Ureter (tissue), 1 donor: ENCODE measurements around the gene AUH. TPM values are rescaled to one million over a fixed set of nuclear protein-coding genes. Genes with fewer than 3 reads are reported as not detected.
A peak's percentile ranks its signal among the peaks of the same experiment; 100 is the strongest.
"Not testable (repeated sequence)": the region's sequence is repeated elsewhere in the genome, so short reads cannot be mapped to it uniquely, and the experiment has no call there.

Source experiments
- DNase-seq: peaks from one replicate; pipeline ENCODE4 v3.0.0-alpha.2; 2020; ENCODE audit warnings: low spot score
- total RNA-seq: library from RNA; stranded (reverse); gene quantifications from one replicate; pipeline ENCODE4 v1.2.4, GENCODE V29; 2023
- donor health status: DM: yes; HTN: yes; CAD: no.

Gene AUH
- total RNA-seq, 1 donor from 2014 or later = 24.6 TPM

- DNase-seq = no peak
These were observed 152.9 kb downstream of the AUH start for GRCh38 chr9:91208837-91209236.

DNA sequence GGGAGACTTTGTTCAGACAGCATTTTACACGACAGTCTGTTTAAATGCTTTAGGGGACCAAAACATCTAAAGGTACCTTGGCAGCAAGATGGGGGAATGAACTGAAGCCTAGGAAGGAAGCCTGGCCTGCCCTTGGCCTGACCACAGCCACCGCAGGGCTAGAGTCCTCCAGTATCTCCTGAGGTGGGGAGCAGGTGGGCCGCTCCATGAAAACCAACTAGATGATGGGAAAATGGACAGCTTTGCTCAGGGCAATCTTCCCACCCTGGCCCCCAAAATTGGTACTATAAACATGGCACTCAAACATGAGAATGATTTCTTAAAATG lies 153.3 kb downstream of the AUH start:
- no peak for DNase-seq

DNA sequence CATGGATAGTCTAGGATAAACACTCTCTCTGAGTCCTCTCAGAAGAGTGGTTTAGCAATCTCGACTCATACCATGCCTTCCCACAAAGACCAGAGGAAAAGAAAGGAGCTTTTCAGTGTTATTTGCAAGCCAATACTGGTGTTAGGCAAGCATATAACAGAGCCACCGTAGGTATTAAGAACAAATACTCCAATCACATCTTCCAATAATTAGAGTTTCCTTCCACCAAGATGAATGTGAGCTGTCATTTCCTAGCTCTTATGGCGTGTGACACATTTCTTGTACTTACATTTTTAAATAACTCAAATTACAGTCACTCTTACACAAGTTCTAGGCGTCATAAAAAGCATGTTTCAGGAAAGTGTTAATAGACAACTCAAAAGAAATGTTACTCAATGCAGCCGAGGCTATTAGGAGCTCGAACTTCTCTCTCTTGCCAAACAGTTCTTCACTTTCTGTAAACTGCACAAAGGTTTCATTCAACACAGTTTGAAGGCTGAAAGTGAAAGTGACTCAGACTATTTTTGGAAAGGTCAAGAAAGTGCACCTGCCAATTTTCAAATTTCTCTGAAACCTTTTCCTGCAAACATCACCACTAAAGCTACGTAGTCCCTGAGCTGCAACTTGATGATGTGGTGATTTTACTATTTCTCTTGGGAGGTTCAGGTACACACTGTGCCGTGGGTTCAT lies 153.8 kb downstream of the AUH start:
- DNase-seq = no peak

DNA sequence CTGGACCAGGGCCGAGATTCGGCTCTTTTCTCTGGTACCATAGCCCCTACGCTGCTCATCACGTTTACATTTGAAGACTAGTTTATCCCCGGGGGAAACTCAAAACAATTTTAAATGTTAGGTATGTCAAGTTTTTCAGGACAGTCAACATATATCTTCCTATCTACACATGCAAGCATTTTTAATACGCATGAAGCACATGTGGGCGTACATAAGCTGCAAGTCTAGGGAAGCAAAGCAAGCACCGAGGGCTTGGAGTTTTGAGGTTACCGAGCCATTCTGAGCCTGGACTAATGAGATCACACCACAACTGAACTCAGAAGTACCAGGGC lies 154.4 kb downstream of the AUH start:
- DNase-seq = no peak

DNA sequence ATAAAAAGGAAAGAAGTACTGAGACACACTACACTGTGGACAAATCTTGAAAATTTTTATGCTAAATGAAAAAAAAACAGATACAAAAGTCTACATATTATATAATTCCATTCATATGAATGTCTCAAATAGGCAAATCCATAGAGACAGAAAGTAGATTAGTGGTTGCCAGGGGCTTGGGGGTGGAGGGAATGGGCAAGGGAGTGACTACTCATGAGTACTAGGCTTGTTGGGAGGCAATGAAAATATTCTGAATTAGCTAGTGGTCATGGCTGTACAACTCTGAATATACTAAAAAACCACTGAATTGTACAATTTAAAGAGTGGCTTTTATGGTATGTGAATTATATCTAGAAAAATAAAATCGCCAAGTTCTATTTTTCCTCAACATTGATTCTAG lies 154.9 kb downstream of the AUH start:
- DNase-seq = no peak

GRCh38 chr9:91202736-91203283 lies 158.9 kb downstream of the AUH start:
- no peak for DNase-seq

DNA sequence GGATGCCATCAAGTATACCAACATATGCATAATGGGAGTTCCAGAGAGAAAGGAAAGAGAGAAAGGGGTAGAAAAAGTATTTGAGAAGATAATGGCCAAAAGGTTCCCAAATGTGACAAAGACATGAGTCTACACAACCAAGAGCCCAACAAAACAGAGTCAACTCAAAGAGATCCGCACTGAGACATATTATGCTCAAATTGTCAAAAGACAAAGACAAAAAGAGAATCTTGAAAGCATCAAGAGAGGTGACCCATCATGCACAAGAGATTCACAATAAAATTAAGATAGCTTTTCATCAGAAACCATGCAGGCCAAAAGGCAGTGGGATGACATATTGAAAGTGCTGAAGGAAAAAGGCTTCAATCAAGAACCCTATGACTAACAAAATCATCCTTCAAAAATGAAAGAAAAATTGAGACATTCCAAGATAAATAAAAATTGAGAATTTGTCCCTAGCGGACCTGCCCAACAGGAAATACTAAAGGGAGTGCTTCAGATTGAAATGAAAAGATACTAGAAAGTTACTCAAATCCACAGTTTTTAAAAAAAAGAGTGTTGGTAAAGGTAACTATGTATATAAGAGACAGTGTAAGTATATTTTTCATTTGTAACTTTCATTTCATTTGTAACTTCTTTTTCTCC lies 160.9 kb downstream of the AUH start:
- DNase-seq = no peak

GRCh38 chr9:91199739-91200497 lies 161.8 kb downstream of the AUH start:
- DNase-seq = no peak

DNA sequence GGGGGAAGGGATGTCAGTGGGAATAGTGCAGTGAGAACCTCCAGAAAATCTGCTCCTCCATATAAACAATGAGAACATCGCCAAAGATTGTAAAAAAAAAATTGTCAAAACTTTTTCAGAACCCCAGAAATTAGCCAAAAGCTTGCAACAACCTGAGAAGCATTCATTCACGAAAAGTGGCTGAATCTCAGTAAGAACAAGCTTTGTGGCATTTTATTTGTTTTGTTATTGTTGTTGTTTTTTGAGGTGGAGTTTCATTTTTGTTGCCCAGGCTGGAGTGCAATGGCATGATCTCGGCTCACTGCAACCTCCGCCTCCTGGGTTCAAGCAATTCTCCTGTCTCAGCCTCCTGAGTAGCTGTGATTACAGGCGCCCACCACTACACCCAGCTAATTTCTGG lies 162.8 kb downstream of the AUH start:
- DNase-seq = not testable (repeated sequence)

DNA sequence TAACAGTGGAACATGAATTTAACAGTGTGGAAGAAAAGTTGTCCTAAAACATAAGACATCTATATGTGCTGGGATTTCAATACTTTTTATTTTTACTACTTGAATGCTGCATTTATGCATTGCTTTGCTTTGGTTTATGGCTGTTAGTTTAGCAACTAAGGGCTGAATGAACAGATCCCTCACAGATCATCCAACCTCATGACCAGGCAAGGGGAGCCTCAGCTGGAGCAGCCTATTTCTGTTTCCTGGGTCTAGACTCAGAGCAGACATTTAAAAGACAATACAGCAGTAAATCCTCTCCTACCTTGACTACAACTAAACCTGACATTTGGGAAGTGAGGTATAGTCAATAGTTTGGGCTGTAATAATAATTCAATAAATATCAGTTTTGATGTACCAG lies 163.3 kb downstream of the AUH start:
- no peak for DNase-seq

- DNase-seq = peak; percentile 87
These were observed 164.2 kb downstream of the AUH start for GRCh38 chr9:91197232-91198181.

- peak; percentile 41 for DNase-seq
These were observed 165.4 kb downstream of the AUH start for GRCh38 chr9:91196103-91196950.

DNA sequence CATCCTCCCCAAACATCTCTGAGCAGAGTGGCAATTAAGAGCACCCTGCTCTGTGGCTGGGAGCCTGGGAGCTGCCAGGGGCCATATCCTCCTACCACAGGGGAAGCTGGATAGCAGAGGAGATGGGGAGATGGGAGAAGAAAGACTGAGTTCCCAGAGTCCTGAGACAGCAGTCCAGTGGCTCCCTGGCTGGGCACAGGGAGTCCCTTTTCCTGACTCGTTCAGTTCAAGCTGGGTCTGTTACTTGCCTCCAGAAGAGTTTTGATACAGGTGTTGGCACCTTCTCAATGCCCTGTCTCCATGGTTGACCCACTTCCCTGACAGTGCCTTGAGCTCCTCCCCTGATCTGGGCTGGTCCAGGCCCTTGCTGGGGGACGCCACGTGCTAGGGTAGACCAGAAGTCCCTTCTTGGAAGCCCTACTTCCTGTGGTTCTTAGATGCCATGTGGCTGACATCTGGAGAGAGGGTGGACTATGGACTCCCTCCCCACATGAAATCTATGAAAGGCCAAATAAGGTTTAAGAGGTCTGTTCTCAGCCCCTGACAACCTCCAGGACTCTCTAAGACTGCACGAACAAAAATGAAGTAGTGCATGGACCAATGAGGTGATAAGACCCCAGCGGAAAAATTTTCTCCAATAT lies 166.2 kb downstream of the AUH start:
- peak; percentile 37 for DNase-seq

GRCh38 chr9:91193658-91194391 lies 167.9 kb downstream of the AUH start:
- peak; percentile 89 for DNase-seq

DNA sequence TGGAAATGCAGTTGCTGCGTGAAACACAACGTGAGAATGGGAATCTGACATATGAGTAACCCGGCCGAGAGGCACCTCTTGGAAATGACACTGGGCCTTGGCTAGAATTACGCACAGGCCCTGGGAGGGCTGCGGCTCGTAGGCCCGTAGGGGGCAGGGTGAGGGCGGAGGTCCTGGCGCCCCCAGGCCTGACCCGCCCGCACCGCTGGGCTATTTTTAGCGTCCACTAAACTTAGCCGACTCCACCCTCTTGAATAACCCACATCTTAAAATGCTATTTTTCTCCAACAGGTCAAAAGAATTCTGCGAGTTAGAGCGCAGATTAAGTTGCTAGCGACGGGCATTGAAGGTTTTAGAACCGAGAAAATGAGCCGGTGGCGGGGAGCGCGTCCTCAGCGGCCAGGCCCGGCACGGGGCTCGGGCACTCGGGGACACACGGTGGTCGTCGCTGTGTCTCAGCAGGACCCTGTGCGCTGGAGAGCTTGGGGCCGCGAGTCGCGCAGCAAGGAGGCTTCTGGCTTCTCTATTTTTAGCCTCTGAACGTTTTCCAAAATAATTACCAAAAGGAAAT lies 168.5 kb downstream of the AUH start:
- DNase-seq = peak; percentile 86

DNA sequence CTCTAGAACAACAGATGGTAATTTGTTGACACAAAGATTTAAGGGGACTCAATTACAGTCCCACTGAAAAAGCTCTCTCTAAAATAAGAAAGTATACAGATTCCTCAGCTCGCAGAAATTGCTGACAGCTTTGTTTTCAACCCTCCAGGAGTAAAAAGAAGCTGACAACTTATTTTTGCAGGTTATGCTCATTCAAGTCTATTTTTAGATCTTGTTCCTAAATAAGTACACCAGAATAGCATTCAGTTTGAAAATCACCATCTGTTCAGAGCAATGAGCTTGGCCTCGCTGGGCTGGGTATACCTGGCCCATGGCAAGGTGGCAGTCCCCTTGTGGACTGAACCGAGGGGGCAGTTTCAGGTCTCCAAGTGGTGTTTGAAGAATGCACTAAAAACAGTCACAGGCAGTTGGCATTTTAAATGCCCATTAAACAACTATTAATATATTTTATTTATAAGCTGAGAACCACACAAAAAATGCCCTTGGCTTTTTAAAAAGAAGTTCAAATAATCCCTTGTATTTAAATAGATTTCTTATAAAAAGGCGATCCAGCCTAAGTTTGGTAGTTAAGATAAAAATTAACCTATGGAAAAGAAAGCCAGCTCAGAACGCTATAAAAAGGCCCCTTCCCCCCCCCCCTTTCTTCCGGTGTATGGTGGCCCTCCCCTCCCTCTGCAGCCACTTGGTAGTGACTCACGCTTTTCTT lies 169.2 kb downstream of the AUH start:
- DNase-seq = peak; percentile 37

DNA sequence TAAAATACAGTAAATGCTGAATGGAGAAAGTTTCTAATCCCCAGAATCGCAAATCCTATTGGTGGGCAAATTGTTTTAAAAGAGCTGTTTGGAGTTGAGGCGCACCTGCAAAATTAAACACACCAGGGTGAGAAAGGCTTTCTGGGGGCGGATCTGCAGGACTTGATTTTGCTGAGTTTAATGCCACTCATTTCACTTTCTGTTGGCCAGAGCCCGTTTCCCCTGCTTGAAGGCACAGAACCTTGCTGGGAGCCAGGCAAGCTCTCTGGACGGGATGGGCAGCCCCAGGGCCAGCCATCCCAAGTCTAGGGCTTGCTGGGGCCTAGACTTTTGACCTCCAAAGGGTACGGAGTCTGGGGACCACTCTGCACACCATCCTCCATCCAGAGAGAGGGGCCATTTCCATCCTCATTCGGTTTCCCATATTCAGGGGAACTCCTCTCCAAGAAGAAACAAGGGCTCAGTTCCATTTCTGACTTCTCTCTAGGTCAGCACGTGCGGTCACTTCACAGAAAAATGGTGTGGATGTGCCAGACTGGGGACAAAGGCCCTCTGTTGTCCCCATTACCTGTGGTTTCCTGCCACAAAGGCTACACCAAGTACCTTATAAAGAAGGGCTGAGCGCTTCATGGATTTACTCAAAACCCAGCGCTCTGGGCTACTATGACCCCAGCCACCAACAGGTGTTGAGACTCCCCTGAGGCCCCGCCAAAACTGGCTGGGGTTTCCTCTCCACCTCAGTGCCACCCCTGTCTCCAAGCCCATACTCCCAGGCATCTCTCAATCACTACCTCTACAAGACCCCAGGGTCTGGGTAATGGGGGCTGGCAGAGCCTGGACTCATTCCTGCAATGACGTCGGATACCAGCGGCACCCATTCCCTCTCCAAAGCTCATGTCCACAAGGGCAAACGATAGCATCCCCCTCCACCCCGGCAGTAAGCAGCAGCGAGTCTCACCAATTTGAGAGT lies 170.0 kb downstream of the AUH start:
- no peak for DNase-seq
